HUES6 (cell line): ENCODE results near the gene SIVA1.

Experiments used
- H3K27ac ChIP-seq: 2 replicates; pipeline ENCODE4 v1.7.0; 2013; ENCODE audit warnings: low read depth, mild to moderate bottlenecking, low read length, inconsistent platforms
- H3K27me3 ChIP-seq: 2 replicates; pipeline ENCODE4 v1.6.1; 2013; ENCODE audit warnings: low read length; ENCODE audit not compliant: control insufficient read depth, insufficient read depth
- H3K36me3 ChIP-seq: 2 replicates; pipeline ENCODE4 v1.6.1; 2013; ENCODE audit warnings: low read length; ENCODE audit not compliant: control insufficient read depth, insufficient read depth
- H3K4me1 ChIP-seq: 2 replicates; pipeline ENCODE4 v1.6.1; 2013; ENCODE audit warnings: low read length; ENCODE audit not compliant: control insufficient read depth, insufficient read depth
- H3K4me3 ChIP-seq: 2 replicates; pipeline ENCODE4 v1.5.1; 2013; ENCODE audit warnings: low read depth, low read length
- H3K9ac ChIP-seq: one replicate; pipeline ENCODE4 v1.6.1; 2013; ENCODE audit warnings: mild to moderate bottlenecking, low read length
- H3K9me3 ChIP-seq: 2 replicates; pipeline ENCODE4 v1.6.1; 2013; ENCODE audit warnings: low read depth, low read length; ENCODE audit not compliant: control insufficient read depth, insufficient read depth

The SIVA1 gene

DNA sequence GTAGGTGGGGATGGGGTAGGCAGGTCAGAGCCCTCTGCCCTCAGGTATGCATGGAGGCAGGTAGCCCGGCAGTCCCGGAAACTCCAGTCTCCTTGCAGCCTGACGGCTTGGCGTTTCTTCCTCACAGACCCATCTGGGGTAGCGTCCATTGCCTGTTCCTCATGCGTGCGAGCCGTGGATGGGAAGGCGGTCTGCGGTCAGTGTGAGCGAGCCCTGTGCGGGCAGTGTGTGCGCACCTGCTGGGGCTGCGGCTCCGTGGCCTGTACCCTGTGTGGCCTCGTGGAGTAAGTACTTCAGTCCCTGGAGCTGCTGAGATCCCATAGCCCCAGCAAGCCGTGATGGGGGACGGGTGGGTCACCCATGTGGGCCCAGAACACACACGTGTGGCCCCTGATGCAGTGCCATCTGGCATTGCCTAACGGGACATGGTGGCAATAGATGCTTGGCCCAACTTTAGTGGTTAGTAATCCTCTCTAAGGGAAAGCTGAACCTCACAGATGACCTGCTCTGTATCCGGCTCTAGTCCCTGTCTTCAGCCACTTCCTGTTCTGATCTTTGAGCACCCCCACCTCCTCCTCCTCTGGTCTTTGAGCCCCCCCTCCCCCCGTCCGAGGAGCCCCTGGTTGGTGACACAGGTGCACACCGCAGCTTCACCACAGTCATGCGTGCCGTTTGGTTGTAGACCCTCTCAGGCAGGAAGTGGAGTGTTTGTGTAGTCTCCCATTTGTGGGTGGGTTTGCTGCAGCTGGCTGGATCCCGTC is 3.7 kb downstream of the SIVA1 start:
- Histone ChIP-seq H3K4me1 (peaks cover 17% of the 10 kb centered on the region), H3K27ac (no peak overlapping the region), H3K9me3 (no peaks in the 10 kb centered on the region; the same call in 1 of the 2 replicates), H3K9ac (no peak overlapping the region), H3K27me3 (no peaks in the 10 kb centered on the region), H3K4me3 (no peak overlapping the region), H3K36me3 (peaks cover 52% of the 10 kb centered on the region)

DNA sequence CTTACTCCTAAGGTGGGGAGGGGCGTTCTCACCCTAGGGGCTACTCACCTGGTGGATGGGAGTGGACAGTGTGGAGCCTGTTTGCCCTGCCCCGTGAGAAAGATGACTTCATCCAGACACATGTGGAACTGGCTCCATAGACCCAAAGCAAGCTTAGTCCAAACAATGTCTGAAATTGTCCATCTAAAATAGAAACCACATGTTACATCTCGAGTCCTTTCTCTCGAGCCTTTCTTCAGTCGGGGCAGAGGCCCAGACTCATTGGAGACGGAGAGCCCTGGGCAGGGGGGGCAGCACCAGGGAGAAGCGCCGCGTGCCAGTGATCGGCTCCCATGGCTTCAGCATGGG is 4.3 kb downstream of the SIVA1 start:
- Histone ChIP-seq H3K4me3 (no peak overlapping the region), H3K4me1 (peaks cover 17% of the 10 kb centered on the region), H3K27ac (no peak overlapping the region), H3K36me3 (peaks cover 52% of the 10 kb centered on the region), H3K9ac (no peak overlapping the region), H3K27me3 (no peaks in the 10 kb centered on the region), H3K9me3 (no peaks in the 10 kb centered on the region)

DNA sequence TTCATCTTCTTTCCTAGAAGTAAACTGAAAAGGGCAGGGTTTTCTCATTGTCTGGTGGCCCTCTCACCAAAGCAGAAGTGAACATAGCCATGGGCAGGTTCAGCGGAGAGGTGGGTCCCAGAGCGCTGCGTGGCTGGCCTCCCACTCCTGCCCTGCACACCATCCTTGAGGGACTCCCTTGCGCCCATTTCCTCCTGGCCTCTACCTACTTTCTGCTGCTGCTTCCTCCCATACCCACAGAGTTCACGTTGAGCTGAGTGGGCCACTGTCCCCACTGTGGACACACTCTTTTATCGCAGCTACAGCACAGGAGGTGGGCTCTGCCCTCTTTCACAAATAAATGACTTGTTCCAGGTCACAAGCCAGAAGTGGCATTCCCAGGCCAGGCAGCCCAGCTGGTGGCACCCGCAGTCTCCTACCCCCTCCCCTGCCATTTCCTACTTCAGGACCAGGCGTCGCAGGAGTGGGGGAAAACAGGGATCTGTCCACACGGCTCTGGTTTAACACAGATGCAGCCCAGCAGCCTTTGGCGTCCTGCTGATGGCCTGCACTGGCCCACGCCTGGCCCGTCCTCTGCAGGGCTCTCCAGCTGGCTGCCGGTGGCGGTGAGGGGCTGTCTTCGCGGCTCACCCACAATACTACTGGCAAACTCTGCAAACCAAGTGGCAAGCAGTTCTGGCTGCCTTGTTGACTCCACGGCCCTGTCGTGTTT is 4.9 kb downstream of the SIVA1 start:
- H3K4me1 ChIP-seq, result peaks cover 17% of the 10 kb centered on the region
- H3K27ac ChIP-seq, result no peak overlapping the region
- no peaks in the 10 kb centered on the region for H3K27me3 ChIP-seq
- H3K9ac ChIP-seq, result no peak overlapping the region
- H3K36me3 ChIP-seq, result peaks cover 52% of the 10 kb centered on the region
- no peaks in the 10 kb centered on the region for H3K9me3 ChIP-seq
- no peak overlapping the region for H3K4me3 ChIP-seq

DNA sequence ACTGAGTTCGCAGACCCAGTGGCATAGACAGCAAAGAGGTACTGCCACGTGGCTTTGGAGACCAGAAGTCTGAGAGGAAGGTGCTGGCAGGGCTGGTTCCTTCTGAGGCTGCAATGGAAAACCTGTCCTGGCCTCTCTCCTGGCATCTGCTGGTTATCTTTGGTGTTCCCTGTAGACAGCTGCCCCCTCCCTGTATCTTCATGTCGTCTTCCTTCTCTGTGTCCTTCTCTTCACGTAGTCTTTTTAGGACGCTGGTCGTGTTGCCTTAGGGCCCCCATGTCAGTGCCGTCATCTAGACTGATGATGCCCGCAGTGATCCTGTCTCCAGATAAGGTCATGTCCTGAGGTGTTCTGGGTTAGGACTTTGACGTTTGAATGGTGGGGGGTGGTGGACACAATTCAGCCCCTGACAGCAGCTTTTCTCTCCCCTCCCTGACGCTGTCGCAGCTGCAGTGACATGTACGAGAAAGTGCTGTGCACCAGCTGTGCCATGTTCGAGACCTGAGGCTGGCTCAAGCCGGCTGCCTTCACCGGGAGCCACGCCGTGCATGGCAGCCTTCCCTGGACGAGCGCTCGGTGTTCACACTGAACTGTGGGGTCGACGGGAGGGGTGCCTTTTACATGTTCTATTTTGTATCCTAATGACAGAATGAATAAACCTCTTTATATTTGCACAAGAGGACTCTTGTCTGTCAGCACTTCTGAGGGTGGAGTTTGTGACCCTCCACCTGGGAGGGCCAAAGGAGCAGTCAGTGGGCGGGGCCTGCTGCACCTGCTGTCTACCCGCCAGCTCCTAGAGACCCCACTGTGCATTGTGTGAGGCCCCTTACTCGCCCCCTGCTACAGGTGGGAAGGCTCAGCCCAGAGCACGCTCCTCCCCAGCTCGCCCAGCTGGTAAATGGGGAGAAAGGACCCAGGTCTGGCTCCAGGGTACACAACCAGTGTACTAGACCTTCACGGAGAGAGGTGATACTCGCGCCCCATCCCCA is 6.3 kb downstream of the SIVA1 start:
- Histone ChIP-seq H3K4me1 (peaks cover 11% of the 10 kb centered on the region; the same call in 1 of the 2 replicates), H3K36me3 (peaks cover 52% of the 10 kb centered on the region), H3K4me3 (no peak overlapping the region), H3K9me3 (no peaks in the 10 kb centered on the region), H3K27ac (no peak overlapping the region), H3K27me3 (no peaks in the 10 kb centered on the region), H3K9ac (no peak overlapping the region)

DNA sequence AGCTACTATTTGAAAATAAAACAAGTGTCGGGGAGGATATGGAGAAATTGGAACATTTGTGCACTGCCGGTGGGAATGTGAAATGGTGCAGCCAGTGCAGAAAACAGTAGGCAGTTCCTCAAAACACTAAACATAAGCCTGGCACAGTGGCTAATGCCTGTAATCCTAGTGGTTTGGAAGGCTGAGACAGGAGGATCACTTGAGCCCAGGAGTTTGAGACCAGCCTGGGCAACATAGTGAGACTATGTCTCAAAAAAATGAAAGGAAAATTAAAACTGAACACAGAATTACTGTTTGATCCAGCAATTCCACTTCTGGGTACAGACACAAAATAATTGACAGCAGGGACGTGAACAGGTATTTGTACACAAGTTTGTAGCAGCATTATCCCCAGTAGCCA is 12.6 kb downstream of the SIVA1 start:
- peaks cover 11% of the 10 kb centered on the region; the same call in 1 of the 2 replicates for H3K9me3 ChIP-seq
- peaks cover 16% of the 10 kb centered on the region for H3K4me1 ChIP-seq
- no peaks in the 10 kb centered on the region for H3K27me3 ChIP-seq
- peaks cover 6% of the 10 kb centered on the region; the same call in 1 of the 2 replicates for H3K36me3 ChIP-seq
- H3K27ac ChIP-seq, result no peak overlapping the region
- H3K9ac ChIP-seq, result no peak overlapping the region
- no peak overlapping the region for H3K4me3 ChIP-seq

DNA sequence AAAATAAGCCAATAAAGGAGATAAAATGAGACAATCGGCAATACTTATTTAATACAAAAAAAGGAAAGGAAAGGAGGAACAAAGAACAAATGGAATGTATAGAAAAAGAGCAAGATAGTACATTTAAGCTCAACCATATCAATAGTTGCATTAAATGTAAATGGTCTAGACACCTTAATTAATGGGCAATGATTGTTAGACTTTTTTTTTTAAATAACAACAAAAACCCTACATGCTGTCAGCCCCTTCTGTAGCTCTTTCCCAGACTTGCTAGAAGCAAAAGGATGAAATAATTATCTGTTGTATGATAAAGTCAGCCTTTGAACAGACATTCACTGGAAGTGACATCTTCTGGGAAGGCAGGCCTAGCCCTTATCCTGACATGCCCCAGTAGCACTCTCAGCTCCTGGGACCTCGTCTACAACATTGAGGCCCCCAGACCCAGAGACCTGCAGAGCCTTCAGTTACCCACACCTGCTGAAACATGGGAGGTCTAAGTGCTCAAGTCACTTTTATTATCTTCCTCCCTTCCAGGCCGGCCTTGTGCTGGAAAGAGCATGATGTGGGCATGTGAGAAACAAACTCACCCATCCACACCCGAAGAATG is 13.4 kb downstream of the SIVA1 start:
- Histone ChIP-seq H3K9ac (peak overlapping the region; percentile 59), H3K4me3 (peak overlapping the region; percentile 44), H3K4me1 (peaks cover 10% of the 10 kb centered on the region), H3K27me3 (no peaks in the 10 kb centered on the region), H3K9me3 (peaks cover 18% of the 10 kb centered on the region), H3K36me3 (peaks cover 11% of the 10 kb centered on the region), H3K27ac (no peak overlapping the region)

DNA sequence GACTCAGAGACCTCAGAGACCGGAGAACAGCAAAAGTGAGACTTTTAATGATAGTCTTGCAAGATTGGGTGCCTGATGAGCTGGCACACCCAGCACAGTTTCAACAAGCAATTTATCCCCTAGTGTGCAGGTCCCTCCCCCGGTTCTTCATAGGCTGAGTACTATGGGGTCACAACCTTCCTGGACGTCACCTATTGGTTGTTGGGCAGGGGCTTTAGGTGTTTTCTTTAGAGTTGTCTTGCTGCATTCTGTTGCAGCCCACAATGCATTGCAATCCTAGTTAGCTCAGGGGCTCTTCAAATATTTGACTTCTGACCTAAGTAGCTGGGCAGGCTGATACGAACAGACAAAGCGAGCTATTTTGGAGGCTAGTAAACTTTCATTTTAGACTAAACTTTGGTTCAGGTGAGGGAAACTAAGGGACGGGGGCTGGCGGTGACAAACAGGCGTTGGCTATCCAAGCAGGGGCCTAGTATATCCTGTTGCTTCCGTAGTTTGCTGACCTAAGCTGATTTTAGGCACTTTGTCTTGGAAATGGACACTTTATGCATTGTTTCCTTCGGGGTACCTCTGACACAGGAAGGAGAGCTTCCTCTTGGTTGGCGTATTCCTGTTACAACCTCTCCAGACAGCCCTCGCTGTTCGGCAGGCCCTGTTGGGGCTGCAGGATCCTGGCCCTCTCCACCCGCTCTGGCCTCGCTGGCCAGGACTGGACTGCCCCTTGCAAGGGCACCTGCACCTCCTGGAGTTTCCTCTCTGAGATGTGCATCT is 14.1 kb downstream of the SIVA1 start:
- peaks cover 10% of the 10 kb centered on the region for H3K4me1 ChIP-seq
- H3K9ac ChIP-seq, result peak overlapping the region; percentile 59
- peak overlapping the region; percentile 44 for H3K4me3 ChIP-seq
- peaks cover 17% of the 10 kb centered on the region for H3K36me3 ChIP-seq
- no peak overlapping the region for H3K27ac ChIP-seq
- peaks cover 23% of the 10 kb centered on the region for H3K9me3 ChIP-seq
- H3K27me3 ChIP-seq, result no peaks in the 10 kb centered on the region

DNA sequence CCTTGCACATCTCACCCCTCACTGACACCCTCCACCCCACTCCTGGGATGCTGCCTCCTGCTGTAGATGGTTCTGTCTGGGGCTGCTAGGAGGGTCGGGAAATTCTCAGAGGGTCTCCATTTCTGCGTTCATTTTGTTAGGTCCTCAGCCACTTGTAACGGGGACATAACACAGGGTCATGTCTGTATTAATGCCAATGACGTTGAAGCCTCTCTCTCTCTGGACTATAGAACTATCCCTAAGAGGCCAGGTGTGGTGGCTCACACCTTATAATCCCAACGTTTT is 14.6 kb downstream of the SIVA1 start:
- Histone ChIP-seq H3K36me3 (peaks cover 23% of the 10 kb centered on the region), H3K4me1 (peaks cover 10% of the 10 kb centered on the region), H3K27me3 (no peaks in the 10 kb centered on the region), H3K9ac (no peak overlapping the region), H3K9me3 (peaks cover 23% of the 10 kb centered on the region), H3K4me3 (no peak overlapping the region), H3K27ac (no peak overlapping the region)

DNA sequence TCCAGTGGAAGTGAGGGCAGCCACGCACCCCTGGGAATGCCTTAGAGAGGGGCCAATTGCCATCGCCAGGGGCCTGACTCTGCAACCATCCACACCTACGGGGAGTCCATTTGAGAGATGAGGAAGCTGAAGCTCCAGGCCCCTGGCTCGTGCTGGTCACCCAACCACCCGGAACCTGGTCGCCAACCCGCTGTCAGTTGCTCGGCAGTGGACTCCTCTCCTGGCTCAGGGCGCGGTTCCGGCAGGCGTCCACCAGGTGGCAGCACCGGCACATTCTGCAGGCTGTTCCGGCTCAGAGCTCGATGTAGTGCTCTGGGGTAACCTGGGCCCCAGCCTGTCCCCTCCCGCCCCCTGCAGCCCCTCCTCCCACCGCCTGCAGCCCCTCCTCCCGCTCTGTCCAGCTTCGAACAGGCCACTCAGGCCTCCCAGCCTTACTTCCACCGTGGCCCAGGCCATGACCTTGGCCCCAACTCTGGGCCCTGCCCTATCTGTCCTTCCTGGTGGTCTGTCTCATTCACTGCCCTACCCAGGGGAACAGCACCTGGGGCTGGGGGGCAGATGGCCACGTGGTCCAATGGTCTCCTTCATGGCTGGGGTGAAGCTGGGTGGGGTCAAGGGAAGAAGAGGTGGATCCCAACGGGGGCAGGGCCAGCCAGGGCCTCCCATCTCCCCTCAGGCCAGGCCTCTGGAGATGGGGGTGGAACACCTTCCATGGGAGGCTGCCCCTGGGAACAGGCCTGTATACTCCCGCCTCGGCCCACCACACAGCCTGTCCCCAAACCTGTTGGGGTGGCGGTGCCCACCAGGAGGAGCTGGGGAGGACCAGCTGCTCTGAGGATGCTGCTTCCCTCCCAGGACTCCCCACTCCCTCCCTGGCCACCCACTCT is 15.7 kb downstream of the SIVA1 start:
- Histone ChIP-seq H3K27me3 (no peaks in the 10 kb centered on the region), H3K27ac (no peak overlapping the region), H3K9me3 (peaks cover 23% of the 10 kb centered on the region), H3K4me1 (peaks cover 10% of the 10 kb centered on the region), H3K9ac (no peak overlapping the region), H3K4me3 (peak overlapping the region; percentile 32), H3K36me3 (peaks cover 34% of the 10 kb centered on the region)
